ENCODE results near the gene ADCY5.

The ADCY5 gene

DNA sequence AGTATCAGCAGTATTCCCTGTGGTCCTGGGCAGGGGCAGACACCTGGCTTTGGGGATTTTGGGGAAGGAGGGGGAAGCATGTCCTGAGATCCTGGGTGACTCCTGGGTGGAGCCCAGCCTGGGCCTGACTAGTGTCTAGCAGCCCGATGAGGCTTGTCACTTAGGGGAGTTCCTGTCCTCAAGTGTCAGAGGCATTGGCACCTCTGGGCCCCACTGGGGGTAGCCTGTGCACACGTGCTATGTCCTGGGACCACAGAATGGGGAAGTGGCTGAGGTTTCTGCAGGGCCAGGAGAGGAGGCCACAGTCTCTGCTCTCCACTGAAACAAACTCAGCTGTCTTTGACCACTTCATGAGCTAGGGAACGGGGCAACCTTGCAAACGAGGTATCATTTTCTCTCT, 31.5 kb upstream of the ADCY5 start:
- Histone ChIP-seq H3K27ac (ENCODE audit: low read length) (no peak overlapping the region), H3K4me1 (ENCODE audit: control insufficient read depth in 1 of 2, insufficient read depth in 2 of 2, low read length in 2 of 2) (no peaks in the 10 kb centered on the region)

DNA sequence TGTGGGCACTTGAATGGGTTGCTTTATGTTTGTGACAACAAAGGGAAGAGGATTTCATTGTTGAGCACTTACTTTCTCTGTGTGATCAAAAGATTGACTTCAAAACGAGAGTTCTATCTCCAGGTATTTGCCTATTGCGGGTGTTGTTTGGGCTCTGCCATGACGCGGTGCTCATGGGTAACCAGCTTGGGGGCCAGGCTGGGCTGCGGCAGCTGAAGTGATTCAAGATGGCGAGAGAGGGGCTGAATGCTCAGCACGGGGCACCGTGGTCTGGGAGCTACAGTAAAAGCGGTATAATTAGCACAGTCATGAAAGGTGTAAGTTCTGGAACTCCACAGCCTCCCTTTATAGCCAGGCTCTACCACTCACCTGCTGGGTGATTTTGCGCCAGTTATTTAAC, 31.0 kb upstream of the ADCY5 start:
- Histone ChIP-seq H3K9me3 (ENCODE audit: control insufficient read depth in 1 of 2, low read length in 2 of 2) (no peaks in the 10 kb centered on the region), H3K36me3 (ENCODE audit: control insufficient read depth in 1 of 2, insufficient read depth in 2 of 2, low read length in 2 of 2) (no peaks in the 10 kb centered on the region), H3K4me1 (ENCODE audit: control insufficient read depth in 1 of 2, insufficient read depth in 2 of 2, low read length in 2 of 2) (no peaks in the 10 kb centered on the region), H3K27me3 (ENCODE audit: low read depth, low read length) (no peaks in the 10 kb centered on the region), H3K27ac (ENCODE audit: low read length) (no peak overlapping the region), H3K4me3 (ENCODE audit: low read depth in 1 of 2, low read length in 2 of 2) (no peak overlapping the region)

More for the DNA sequence above, 31.5 kb upstream of the ADCY5 start:
- no peaks in the 10 kb centered on the region for H3K27me3 ChIP-seq (ENCODE audit: low read depth, low read length)
- H3K9me3 ChIP-seq (ENCODE audit: control insufficient read depth in 1 of 2, low read length in 2 of 2): no peaks in the 10 kb centered on the region
- no peaks in the 10 kb centered on the region for H3K36me3 ChIP-seq (ENCODE audit: control insufficient read depth in 1 of 2, insufficient read depth in 2 of 2, low read length in 2 of 2)
- H3K4me3 ChIP-seq (ENCODE audit: low read depth in 1 of 2, low read length in 2 of 2): no peak overlapping the region

DNA sequence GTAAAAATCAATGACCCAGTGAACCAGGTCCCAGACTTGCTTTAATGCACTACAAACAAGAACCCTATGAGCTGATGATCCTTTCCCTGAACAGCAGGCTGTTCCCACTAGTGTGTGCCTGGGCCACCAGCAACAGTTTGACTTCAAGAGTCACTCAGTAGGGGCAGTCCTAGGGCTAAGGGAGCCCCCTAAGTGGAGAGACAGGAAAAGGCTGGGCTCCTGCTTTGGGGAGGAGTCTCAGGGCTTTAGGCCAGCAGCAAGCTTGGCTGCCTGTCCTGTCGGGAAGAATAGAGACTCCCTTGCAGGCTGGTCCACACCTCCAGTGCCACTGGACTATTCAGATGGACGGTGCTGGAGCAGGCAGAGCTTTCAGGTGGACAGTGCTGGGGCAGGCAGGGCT, 29.4 kb upstream of the ADCY5 start:
- Histone ChIP-seq H3K27ac (ENCODE audit: low read length) (no peak overlapping the region), H3K4me3 (ENCODE audit: low read depth in 1 of 2, low read length in 2 of 2) (no peak overlapping the region), H3K27me3 (ENCODE audit: low read depth, low read length) (no peaks in the 10 kb centered on the region), H3K9me3 (ENCODE audit: control insufficient read depth in 1 of 2, low read length in 2 of 2) (no peaks in the 10 kb centered on the region), H3K36me3 (ENCODE audit: control insufficient read depth in 1 of 2, insufficient read depth in 2 of 2, low read length in 2 of 2) (no peaks in the 10 kb centered on the region), H3K4me1 (ENCODE audit: control insufficient read depth in 1 of 2, insufficient read depth in 2 of 2, low read length in 2 of 2) (no peaks in the 10 kb centered on the region)

DNA sequence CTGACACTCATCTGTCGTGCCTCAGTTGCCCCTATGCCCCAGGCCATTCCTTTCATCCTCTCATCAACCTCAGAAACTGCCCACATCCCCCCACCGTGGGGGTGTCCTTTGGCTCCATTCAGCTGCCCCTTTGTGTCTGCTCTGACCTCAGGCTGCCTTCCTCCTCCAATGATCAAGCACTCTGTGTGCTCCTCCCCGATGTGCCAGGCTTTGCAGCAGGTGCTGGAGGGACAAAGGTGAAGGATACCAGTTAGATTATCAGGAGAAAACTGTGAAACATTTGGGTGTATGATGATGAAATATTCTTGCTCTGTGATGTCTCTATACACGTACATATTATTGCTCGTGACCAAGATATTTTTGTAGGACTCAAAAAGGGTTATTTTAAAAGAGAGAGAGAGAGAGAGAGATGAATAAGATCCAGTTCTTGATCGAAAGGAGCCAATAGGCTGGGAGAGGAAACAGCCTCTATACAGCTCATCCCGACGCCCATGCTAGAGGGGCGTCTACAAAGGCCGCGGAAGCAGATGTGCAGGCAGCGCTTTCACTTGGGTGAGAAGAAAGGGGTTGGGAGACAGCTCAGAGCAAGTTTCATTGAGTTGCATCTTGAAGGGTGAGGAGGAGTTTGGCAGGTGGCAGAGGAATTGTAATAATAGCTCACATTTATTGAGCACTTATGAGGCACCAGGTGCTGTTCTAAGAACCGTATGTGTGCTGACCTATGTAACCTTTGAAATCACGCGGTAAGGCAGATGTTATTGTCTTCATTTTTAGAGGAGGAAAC, 28.3 kb upstream of the ADCY5 start:
- no peaks in the 10 kb centered on the region for H3K27me3 ChIP-seq (ENCODE audit: low read depth, low read length)
- H3K4me1 ChIP-seq (ENCODE audit: control insufficient read depth in 1 of 2, insufficient read depth in 2 of 2, low read length in 2 of 2): no peaks in the 10 kb centered on the region
- no peaks in the 10 kb centered on the region for H3K36me3 ChIP-seq (ENCODE audit: control insufficient read depth in 1 of 2, insufficient read depth in 2 of 2, low read length in 2 of 2)
- H3K27ac ChIP-seq (ENCODE audit: low read length): no peak overlapping the region
- H3K9me3 ChIP-seq (ENCODE audit: control insufficient read depth in 1 of 2, low read length in 2 of 2): no peaks in the 10 kb centered on the region
- H3K4me3 ChIP-seq (ENCODE audit: low read depth in 1 of 2, low read length in 2 of 2): no peak overlapping the region

DNA sequence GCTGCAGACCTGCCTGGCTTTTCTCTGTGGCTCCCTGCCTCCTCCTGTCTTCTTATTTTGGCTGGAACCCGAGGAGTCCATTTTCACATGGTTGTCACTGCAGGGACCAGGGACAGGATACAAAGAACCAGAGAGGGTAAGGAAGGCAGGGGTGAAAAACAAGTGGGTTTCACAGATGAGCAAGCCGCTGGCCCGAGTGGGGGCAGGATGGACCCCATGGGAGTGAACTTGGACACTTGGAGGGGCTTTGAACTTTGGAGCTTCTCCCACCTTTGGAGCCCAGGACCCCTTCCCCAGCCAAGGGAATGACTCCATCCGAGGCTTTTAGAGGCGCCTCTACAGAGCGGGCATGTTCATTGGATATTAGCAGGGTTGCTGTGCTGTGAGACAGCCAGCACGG, 26.9 kb upstream of the ADCY5 start:
- Histone ChIP-seq H3K4me1 (ENCODE audit: control insufficient read depth in 1 of 2, insufficient read depth in 2 of 2, low read length in 2 of 2) (no peaks in the 10 kb centered on the region), H3K27me3 (ENCODE audit: low read depth, low read length) (no peaks in the 10 kb centered on the region), H3K27ac (ENCODE audit: low read length) (no peak overlapping the region), H3K9me3 (ENCODE audit: control insufficient read depth in 1 of 2, low read length in 2 of 2) (no peaks in the 10 kb centered on the region), H3K4me3 (ENCODE audit: low read depth in 1 of 2, low read length in 2 of 2) (no peak overlapping the region), H3K36me3 (ENCODE audit: control insufficient read depth in 1 of 2, insufficient read depth in 2 of 2, low read length in 2 of 2) (no peaks in the 10 kb centered on the region)

DNA sequence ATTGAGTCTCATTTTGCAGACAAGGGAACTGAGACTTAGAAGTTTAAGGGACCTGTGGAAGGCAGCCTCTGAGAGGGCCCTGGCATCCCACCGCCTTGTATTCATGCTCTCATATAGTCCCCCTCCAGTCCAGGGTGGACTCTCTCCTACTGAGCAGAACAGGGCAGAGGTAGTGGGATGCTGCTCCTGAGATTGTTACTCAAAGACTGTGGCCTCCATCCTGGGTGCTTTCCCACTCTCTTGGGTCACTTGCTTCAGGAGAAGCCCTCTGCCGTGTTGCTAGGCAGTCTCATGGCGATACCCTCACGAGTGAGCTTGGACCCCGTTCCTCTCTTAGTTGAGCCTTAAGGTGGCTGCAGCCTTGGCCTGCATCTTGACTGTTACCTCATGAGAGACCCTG, 22.2 kb upstream of the ADCY5 start:
- no peaks in the 10 kb centered on the region for H3K4me1 ChIP-seq (ENCODE audit: control insufficient read depth in 1 of 2, insufficient read depth in 2 of 2, low read length in 2 of 2)
- H3K27me3 ChIP-seq (ENCODE audit: low read depth, low read length): no peaks in the 10 kb centered on the region
- H3K36me3 ChIP-seq (ENCODE audit: control insufficient read depth in 1 of 2, insufficient read depth in 2 of 2, low read length in 2 of 2): no peaks in the 10 kb centered on the region
- H3K4me3 ChIP-seq (ENCODE audit: low read depth in 1 of 2, low read length in 2 of 2): no peak overlapping the region
- no peak overlapping the region for H3K27ac ChIP-seq (ENCODE audit: low read length)
- no peaks in the 10 kb centered on the region for H3K9me3 ChIP-seq (ENCODE audit: control insufficient read depth in 1 of 2, low read length in 2 of 2)

DNA sequence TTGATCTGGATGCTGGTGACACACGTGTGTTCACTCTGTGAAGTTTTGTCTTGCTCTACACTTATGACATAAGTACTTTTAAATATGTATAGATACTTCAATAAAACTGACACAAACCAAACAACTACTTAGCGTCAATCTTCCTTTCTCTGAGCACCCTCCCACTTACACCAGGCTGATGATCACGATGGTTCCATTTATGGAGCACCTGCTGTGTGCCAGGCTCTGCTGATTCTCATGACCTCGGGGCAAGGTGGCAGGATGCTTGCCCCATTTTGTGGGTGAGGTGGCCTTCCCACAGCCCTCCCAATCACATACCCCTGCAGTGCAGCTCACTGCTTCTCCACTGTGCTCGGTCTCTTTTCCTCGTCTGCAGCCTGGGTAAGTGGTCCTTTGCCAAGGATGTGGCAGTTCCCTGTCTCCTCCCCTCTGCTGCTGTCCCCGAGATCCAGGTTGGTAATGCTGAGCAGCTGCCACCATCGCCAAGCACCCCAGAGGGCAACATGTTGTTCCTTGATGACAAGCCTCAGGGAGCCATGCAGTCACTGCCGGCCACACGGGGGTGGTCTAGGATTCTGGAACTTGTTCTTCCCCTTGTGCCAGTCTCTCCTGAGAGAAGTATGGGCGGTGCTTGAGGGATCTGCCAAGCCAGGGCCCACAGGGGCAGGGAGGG, 20.6 kb upstream of the ADCY5 start:
- no peaks in the 10 kb centered on the region for H3K4me1 ChIP-seq (ENCODE audit: control insufficient read depth in 1 of 2, insufficient read depth in 2 of 2, low read length in 2 of 2)
- H3K9me3 ChIP-seq (ENCODE audit: control insufficient read depth in 1 of 2, low read length in 2 of 2): no peaks in the 10 kb centered on the region
- H3K4me3 ChIP-seq (ENCODE audit: low read depth in 1 of 2, low read length in 2 of 2): no peak overlapping the region
- H3K36me3 ChIP-seq (ENCODE audit: control insufficient read depth in 1 of 2, insufficient read depth in 2 of 2, low read length in 2 of 2): no peaks in the 10 kb centered on the region
- no peak overlapping the region for H3K27ac ChIP-seq (ENCODE audit: low read length)
- no peaks in the 10 kb centered on the region for H3K27me3 ChIP-seq (ENCODE audit: low read depth, low read length)

DNA sequence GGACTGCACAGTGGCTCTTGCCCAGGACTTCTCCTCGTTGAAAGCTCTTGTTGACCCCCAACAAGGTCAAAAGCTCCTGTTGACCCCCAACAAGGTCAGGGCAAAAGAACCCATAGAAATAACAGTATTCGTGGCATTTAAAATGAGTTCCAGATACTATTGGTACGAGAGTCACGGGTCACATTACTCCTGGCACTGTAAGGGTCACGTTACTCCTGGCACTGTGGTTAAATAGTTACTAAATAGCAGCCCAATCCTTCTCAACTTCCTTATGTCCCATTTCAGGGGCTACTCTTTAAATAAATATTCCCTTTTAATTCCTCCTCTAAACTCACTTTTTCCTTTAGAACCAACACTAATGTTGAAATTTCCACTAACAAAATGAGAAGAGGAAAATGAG, 18.2 kb upstream of the ADCY5 start:
- H3K4me3 ChIP-seq (ENCODE audit: low read depth in 1 of 2, low read length in 2 of 2): no peak overlapping the region
- H3K4me1 ChIP-seq (ENCODE audit: control insufficient read depth in 1 of 2, insufficient read depth in 2 of 2, low read length in 2 of 2): no peaks in the 10 kb centered on the region
- no peak overlapping the region for H3K27ac ChIP-seq (ENCODE audit: low read length)
- H3K9me3 ChIP-seq (ENCODE audit: control insufficient read depth in 1 of 2, low read length in 2 of 2): no peaks in the 10 kb centered on the region
- no peaks in the 10 kb centered on the region for H3K36me3 ChIP-seq (ENCODE audit: control insufficient read depth in 1 of 2, insufficient read depth in 2 of 2, low read length in 2 of 2)
- H3K27me3 ChIP-seq (ENCODE audit: low read depth, low read length): no peaks in the 10 kb centered on the region

DNA sequence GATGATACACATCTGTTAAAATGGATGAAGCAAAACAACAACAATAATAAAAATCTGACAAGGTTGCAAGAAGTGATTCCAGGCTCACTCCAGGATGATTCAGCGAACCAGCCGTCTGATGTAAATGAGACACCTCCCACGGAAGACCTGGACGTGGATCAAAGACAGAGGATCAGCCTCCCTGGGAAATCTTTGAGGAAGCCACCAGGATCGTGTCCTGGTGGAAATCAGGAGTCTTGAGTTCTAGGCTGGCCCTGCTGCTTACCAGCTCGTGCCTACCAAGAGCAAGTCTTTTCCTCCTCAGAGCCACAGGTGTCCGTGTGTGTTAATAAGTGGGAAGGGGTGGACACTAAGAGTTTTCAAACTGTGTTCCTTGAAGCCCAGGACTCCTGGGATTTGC, 15.3 kb upstream of the ADCY5 start:
- Histone ChIP-seq H3K9me3 (ENCODE audit: control insufficient read depth in 1 of 2, low read length in 2 of 2) (no peaks in the 10 kb centered on the region), H3K36me3 (ENCODE audit: control insufficient read depth in 1 of 2, insufficient read depth in 2 of 2, low read length in 2 of 2) (no peaks in the 10 kb centered on the region), H3K4me3 (ENCODE audit: low read depth in 1 of 2, low read length in 2 of 2) (no peak overlapping the region), H3K27me3 (ENCODE audit: low read depth, low read length) (no peaks in the 10 kb centered on the region), H3K27ac (ENCODE audit: low read length) (no peak overlapping the region), H3K4me1 (ENCODE audit: control insufficient read depth in 1 of 2, insufficient read depth in 2 of 2, low read length in 2 of 2) (no peaks in the 10 kb centered on the region)

DNA sequence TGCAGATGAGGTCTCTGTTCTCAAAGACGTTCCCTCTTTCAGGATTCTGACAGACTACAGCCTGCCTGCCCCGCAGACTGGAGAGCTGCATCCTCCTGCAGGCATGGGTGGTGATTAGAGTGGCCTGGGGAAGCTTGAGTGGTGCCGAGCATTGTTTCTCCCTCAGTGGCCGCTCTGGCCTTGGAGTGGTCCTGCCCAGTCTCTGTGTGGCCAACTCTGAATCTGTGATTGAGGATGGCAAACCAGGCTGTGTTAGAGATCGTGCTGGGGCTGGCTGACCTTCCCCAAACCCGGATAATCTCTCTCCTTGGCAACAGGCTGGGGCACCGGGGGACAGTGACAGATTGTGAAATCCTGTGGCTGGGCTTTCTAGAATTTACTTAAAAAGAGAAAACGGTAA, 11.0 kb upstream of the ADCY5 start:
- Histone ChIP-seq H3K4me3 (ENCODE audit: low read depth in 1 of 2, low read length in 2 of 2) (no peak overlapping the region), H3K27me3 (ENCODE audit: low read depth, low read length) (no peaks in the 10 kb centered on the region), H3K9me3 (ENCODE audit: control insufficient read depth in 1 of 2, low read length in 2 of 2) (no peaks in the 10 kb centered on the region), H3K36me3 (ENCODE audit: control insufficient read depth in 1 of 2, insufficient read depth in 2 of 2, low read length in 2 of 2) (no peaks in the 10 kb centered on the region), H3K4me1 (ENCODE audit: control insufficient read depth in 1 of 2, insufficient read depth in 2 of 2, low read length in 2 of 2) (no peaks in the 10 kb centered on the region), H3K27ac (ENCODE audit: low read length) (no peak overlapping the region)

DNA sequence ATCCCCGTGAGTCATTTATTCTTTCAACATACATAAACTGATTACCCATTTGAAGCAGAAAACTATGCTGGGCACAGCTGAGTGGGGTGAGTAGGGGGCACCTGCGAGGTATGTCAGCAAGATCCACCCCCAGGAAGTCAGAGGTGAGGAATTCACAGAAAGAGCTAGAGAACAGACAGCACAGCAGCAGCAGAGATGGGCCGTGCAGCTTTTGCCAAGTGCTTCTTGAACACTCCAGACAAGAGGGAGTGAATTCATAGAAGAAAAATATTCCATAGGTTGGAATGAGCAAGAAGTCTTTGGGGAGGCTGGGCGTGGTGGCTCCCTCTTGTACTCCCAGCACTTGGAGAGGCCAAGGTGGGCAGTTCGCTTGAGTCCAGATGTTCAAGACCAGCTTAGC, 9.4 kb upstream of the ADCY5 start:
- H3K27me3 ChIP-seq (ENCODE audit: low read depth, low read length): no peaks in the 10 kb centered on the region
- H3K9me3 ChIP-seq (ENCODE audit: control insufficient read depth in 1 of 2, low read length in 2 of 2): no peaks in the 10 kb centered on the region
- no peaks in the 10 kb centered on the region for H3K36me3 ChIP-seq (ENCODE audit: control insufficient read depth in 1 of 2, insufficient read depth in 2 of 2, low read length in 2 of 2)
- H3K4me3 ChIP-seq (ENCODE audit: low read depth in 1 of 2, low read length in 2 of 2): no peak overlapping the region
- H3K27ac ChIP-seq (ENCODE audit: low read length): no peak overlapping the region
- H3K4me1 ChIP-seq (ENCODE audit: control insufficient read depth in 1 of 2, insufficient read depth in 2 of 2, low read length in 2 of 2): no peaks in the 10 kb centered on the region

DNA sequence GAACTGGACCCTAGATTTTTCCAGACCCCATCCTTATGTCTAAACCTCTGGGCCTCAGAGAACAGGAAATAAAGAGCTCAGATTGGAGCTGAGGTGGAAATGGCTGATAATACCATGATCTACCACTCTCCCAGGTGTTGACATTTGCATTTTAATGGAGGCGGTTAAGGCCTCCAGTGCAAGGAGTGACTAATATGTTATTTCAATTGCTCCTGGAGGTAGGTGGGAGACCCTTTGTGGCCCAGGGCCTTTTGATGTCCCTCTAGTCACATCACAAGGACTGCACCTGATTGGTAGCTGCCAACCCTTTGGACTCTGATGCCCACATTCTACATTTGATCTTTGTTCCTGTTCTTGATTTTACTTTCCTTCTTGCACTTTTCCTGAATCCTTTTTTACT, 9.0 kb upstream of the ADCY5 start:
- H3K27me3 ChIP-seq (ENCODE audit: low read depth, low read length): no peaks in the 10 kb centered on the region
- H3K36me3 ChIP-seq (ENCODE audit: control insufficient read depth in 1 of 2, insufficient read depth in 2 of 2, low read length in 2 of 2): no peaks in the 10 kb centered on the region
- H3K9me3 ChIP-seq (ENCODE audit: control insufficient read depth in 1 of 2, low read length in 2 of 2): no peaks in the 10 kb centered on the region
- no peaks in the 10 kb centered on the region for H3K4me1 ChIP-seq (ENCODE audit: control insufficient read depth in 1 of 2, insufficient read depth in 2 of 2, low read length in 2 of 2)
- H3K4me3 ChIP-seq (ENCODE audit: low read depth in 1 of 2, low read length in 2 of 2): no peak overlapping the region
- H3K27ac ChIP-seq (ENCODE audit: low read length): no peak overlapping the region

Measured in muscle layer of duodenum (tissue), 2 donors.